Sigmoid colon (tissue), 7 donors: ENCODE measurements around the gene DNAJC17. TPM values are rescaled to one million over a fixed set of nuclear protein-coding genes. Genes with fewer than 3 reads are reported as not detected.

ENCODE experiments used
- DNase-seq: peaks from one replicate; pipeline ENCODE4 v3.0.0-alpha.2; 2019
- H3K27ac ChIP-seq, 4 donors: fragments of 200-600 bp; sonication (generic); one replicate each; pipeline ENCODE4 v1.5.1; 2016 to 2019; ENCODE audit warnings: mild to moderate bottlenecking in 1 of 4
- H3K27me3 ChIP-seq, 3 donors: fragments of 200-600 bp; sonication (generic); one replicate each; pipeline ENCODE4 v1.5.1; 2019; ENCODE audit warnings: mild to moderate bottlenecking in 1 of 3
- H3K36me3 ChIP-seq, 4 donors: fragments of 200-600 bp; sonication (generic); one replicate each; pipeline ENCODE4 v1.5.1; 2016 to 2019
- H3K4me1 ChIP-seq, 4 donors: fragments of 200-600 bp; sonication (generic); one replicate each; pipeline ENCODE4 v1.5.1; 2017 to 2019
- H3K4me3 ChIP-seq, 4 donors: fragments of 200-600 bp; sonication (generic); one replicate each; pipeline ENCODE4 v1.5.1; 2017 to 2019; ENCODE audit warnings: mild to moderate bottlenecking in 2 of 4, moderate library complexity in 1 of 4
- H3K9me3 ChIP-seq, 4 donors: fragments of 200-600 bp in 3 of 4; sonication (generic) in 3 of 4; one replicate each; pipeline versions ENCODE4 v1.5.1 to v1.6.1; 2013 to 2019
- EP300 ChIP-seq, 4 donors: sonication (generic); formaldehyde crosslinking; IDR thresholded peaks; one replicate each; pipeline ENCODE4 v1.6.1; 2017; ENCODE audit warnings: antibody characterized with exemption in 4 of 4
- POLR2A ChIP-seq, 2 donors: fragments of 450-650 bp; IDR thresholded peaks; one replicate each; pipeline ENCODE4 v1.6.1; 2016; ENCODE audit warnings: antibody characterized with exemption in 2 of 2, mild to moderate bottlenecking in 2 of 2, moderate library complexity in 2 of 2
- POLR2AphosphoS5 ChIP-seq, 4 donors: sonication (generic); formaldehyde crosslinking; IDR thresholded peaks; one replicate each; pipeline ENCODE4 v1.6.1; 2017; ENCODE audit warnings: antibody characterized with exemption in 4 of 4
- WGBS, 2 donors: extraction: QIAGEN DNeasy Blood & Tissue Kit; methylation state at CpG; one replicate each; pipeline ENCODE4 v1.1.7; 2013; 5-methylcytosine and 5-hydroxymethylcytosine counted together
- intact Hi-C: fragments of 100-400 bp; cut with DNase I; formaldehyde crosslinking; loops from one replicate; pipeline ENCODE4 v1.15.1; 2023
- polyA plus RNA-seq, 3 donors: library from polyadenylated mRNA; stranded (reverse); fragments of 200-250 nt; gene quantifications; one replicate each; pipeline ENCODE4 v1.2.3, GENCODE V29; 2013
- total RNA-seq, 4 donors: library from RNA; depleted of rRNA; stranded (reverse); fragments of >200 nt; gene quantifications; one replicate each; pipeline ENCODE4 v1.1.0, GENCODE V29; 2016
- TF ChIP-seq, protein P1 (sequence below), 4 experiments: fragments of 450-650 bp in 3 of 4; fragments of 200-600 bp in 1 of 4; IDR thresholded peaks; one replicate each; pipeline ENCODE4 v1.5.1; 2016 to 2019; ENCODE audit warnings: antibody characterized with exemption in 4 of 4, mild to moderate bottlenecking in 3 of 4, moderate library complexity in 2 of 4
- donor health status: healthy with polysubstance abuse.
- donor health status: Bipolar disorder and iron deficiency.
- donor health status: healthy.

Gene DNAJC17
- total and polyA plus RNA-seq, 7 donors: 9.1 to 56.4 (median 25.8) TPM

DNA sequence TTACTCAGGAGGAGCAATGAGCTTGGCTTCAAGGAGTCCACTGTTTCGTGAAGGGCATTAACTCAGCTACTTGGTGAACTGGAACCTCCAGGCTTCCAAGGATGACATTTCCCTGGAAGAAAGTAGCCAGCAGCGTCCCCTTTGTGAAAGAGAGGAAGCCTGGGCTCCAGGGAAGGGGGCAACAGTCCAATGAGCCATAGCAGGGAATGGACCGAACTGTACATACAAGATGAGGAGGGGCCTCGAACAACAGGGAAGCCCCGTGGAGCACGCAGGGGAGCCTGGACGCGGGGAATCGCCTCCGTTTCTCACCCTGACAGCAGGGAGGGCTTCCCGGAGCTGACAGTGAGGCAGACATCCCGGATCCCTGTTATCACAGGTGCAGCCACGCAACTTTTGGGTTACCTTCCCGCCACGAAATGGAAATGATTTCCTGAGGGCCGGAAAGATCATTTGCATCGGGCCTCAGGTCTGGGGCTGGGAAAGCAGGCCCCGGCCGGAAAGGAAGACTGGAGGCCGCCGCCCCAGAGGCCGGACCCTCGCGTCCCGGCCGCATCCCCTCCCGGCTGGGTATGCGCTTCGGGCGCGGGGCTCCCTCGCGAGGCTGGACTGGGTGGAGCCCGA lies 36.1 kb upstream of the DNAJC17 start:
- H3K27me3 ChIP-seq: peaks cover 22 to 58% (median 35%) of the 10 kb centered on the region in 3 donors
- TF ChIP-seq POLR2A (IDR thresholded peaks at IDR 0.05) (no peak), POLR2AphosphoS5 (IDR thresholded peaks at IDR 0.05) (no peak), EP300 (IDR thresholded peaks at IDR 0.05) (no peak)
- TF ChIP-seq, protein P1, sequence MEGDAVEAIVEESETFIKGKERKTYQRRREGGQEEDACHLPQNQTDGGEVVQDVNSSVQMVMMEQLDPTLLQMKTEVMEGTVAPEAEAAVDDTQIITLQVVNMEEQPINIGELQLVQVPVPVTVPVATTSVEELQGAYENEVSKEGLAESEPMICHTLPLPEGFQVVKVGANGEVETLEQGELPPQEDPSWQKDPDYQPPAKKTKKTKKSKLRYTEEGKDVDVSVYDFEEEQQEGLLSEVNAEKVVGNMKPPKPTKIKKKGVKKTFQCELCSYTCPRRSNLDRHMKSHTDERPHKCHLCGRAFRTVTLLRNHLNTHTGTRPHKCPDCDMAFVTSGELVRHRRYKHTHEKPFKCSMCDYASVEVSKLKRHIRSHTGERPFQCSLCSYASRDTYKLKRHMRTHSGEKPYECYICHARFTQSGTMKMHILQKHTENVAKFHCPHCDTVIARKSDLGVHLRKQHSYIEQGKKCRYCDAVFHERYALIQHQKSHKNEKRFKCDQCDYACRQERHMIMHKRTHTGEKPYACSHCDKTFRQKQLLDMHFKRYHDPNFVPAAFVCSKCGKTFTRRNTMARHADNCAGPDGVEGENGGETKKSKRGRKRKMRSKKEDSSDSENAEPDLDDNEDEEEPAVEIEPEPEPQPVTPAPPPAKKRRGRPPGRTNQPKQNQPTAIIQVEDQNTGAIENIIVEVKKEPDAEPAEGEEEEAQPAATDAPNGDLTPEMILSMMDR (IDR thresholded peaks at IDR 0.05): no peak
- peak overlapping the region in 1 of 4 donors; percentile 56 for H3K27ac ChIP-seq
- peaks cover 0 to 19% (median 18%) of the 10 kb centered on the region in 4 donors for H3K4me1 ChIP-seq
- no peaks in the 10 kb centered on the region for H3K9me3 ChIP-seq
- no peaks in the 10 kb centered on the region for H3K36me3 ChIP-seq
- 6 to 26% methylated on average over 34 of the region's 34 CpGs for WGBS, 2 donors
- intact Hi-C loops: no loop called here
- no peak for DNase-seq
- H3K4me3 ChIP-seq: peak overlapping the region in 3 of 4 donors; percentile 41 to 43 (median 43)

DNA sequence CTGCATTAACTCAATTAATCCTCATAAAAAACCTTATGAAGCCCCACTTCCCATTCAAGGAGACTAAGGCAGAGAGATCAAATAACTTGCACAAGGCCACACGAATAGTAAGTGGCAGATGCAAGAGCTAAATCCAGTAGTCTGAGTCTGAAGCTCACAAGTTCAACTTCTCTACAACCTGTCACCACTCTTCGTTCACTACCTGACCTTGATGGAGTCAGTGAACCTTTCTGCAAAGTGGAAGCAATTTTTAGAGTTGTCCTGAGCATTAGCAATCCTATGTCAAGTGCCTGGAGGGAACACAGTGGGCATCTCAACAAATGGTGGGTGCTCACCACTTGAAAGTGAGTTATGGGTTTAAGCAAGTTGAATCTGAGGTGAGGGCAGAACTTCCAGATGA lies 34.5 kb upstream of the DNAJC17 start:
- TF ChIP-seq POLR2A (IDR thresholded peaks at IDR 0.05) (no peak), POLR2AphosphoS5 (IDR thresholded peaks at IDR 0.05) (no peak), EP300 (IDR thresholded peaks at IDR 0.05) (no peak)
- TF ChIP-seq, protein P1 (IDR thresholded peaks at IDR 0.05): no peak
- H3K27ac ChIP-seq: no peak overlapping the region
- H3K9me3 ChIP-seq: no peaks in the 10 kb centered on the region
- peaks cover 0 to 19% (median 18%) of the 10 kb centered on the region in 4 donors for H3K4me1 ChIP-seq
- H3K27me3 ChIP-seq: peaks cover 22 to 50% (median 35%) of the 10 kb centered on the region in 3 donors
- 89 to 94% methylated on average over 2 of the region's 2 CpGs for WGBS, 2 donors
- intact Hi-C loops: no loop called here
- H3K4me3 ChIP-seq: no peak overlapping the region
- no peak for DNase-seq
- H3K36me3 ChIP-seq: no peaks in the 10 kb centered on the region

DNA sequence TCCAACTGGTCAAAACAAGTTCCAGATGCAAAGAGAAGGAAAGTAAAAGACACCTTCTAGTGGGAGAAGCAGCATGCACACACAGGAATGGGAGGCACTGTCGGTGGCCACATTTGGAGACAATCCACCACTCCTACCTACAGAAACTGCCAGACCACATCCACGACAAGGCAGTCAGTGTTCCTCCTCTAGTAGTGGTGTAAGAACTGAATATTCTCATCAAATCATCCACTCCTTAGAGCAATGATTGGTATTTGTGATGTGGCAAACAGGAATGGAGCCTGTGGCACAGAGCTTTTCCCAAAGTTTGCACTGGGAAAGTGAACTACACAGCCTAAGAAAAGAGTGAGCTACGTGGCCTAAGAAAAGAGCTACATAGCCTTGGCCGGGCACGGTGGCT lies 31.5 kb upstream of the DNAJC17 start:
- Histone ChIP-seq H3K4me1 (peaks cover 0 to 7% (median 5%) of the 10 kb centered on the region in 4 donors), H3K36me3 (no peaks in the 10 kb centered on the region), H3K4me3 (no peak overlapping the region), H3K9me3 (no peaks in the 10 kb centered on the region), H3K27me3 (peaks cover 6 to 20% (median 12%) of the 10 kb centered on the region in 3 donors), H3K27ac (no peak overlapping the region)
- 89 to 90% methylated on average over 5 of the region's 5 CpGs for WGBS, 2 donors
- TF ChIP-seq EP300 (IDR thresholded peaks at IDR 0.05) (no peak), POLR2AphosphoS5 (IDR thresholded peaks at IDR 0.05) (no peak), POLR2A (IDR thresholded peaks at IDR 0.05) (no peak)
- TF ChIP-seq, protein P1 (IDR thresholded peaks at IDR 0.05): no peak
- intact Hi-C loops: no loop called here
- no peak for DNase-seq

DNA sequence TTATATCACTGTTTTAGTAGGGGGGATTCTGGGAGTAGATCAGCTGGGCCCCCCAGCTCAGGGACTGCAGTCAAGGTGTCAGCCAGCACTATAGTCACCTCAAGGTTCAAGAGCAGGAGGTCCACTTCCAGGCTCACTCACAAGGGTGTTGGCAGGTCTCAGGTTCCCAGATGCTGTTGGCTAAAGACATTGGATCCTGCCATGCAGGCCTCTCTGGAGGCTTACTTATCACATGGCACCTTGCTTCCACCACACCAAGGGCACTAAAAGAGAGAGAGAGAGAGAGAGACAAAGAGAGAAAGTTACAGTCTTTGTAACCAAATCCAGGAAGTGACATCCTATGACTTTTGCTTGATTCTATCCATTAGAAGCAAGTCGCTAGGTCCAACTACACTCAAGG lies 28.7 kb upstream of the DNAJC17 start:
- Histone ChIP-seq H3K4me3 (no peak overlapping the region), H3K9me3 (no peaks in the 10 kb centered on the region), H3K4me1 (no peaks in the 10 kb centered on the region), H3K27me3 (no peaks in the 10 kb centered on the region), H3K36me3 (no peaks in the 10 kb centered on the region), H3K27ac (no peak overlapping the region)
- intact Hi-C loops: no loop called here
- 94 to 96% methylated on average over 1 of the region's 1 CpG for WGBS, 2 donors
- no peak for TF ChIP-seq POLR2A (IDR thresholded peaks at IDR 0.05)
- no peak for TF ChIP-seq POLR2AphosphoS5 (IDR thresholded peaks at IDR 0.05)
- no peak for TF ChIP-seq EP300 (IDR thresholded peaks at IDR 0.05)
- TF ChIP-seq, protein P1 (IDR thresholded peaks at IDR 0.05): no peak
- DNase-seq: no peak

DNA sequence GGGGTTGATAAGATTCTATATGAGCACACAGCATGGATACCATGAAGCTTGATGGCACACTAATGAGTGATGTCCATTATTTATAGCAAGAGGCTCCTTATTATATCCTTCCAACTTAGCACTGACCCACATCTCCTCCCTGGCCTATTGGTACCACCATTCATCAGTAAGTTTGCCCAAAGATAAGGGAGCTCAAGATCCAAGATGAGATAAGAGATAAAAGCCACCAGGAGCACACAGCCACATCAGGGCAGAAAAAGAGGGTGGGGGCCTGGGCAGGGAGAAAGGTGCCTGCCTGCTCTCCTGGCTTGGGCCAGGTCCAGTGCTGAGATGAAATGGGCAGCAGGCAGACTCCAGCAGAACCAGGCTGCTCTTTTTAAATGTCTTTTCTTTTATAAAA lies 25.6 kb upstream of the DNAJC17 start:
- Histone ChIP-seq H3K27me3 (no peaks in the 10 kb centered on the region), H3K4me1 (no peaks in the 10 kb centered on the region), H3K27ac (no peak overlapping the region), H3K9me3 (no peaks in the 10 kb centered on the region), H3K36me3 (no peaks in the 10 kb centered on the region), H3K4me3 (no peak overlapping the region)
- no peak for DNase-seq
- intact Hi-C loops: no loop called here
- TF ChIP-seq POLR2AphosphoS5 (IDR thresholded peaks at IDR 0.05) (no peak), EP300 (IDR thresholded peaks at IDR 0.05) (no peak), POLR2A (IDR thresholded peaks at IDR 0.05) (no peak)
- TF ChIP-seq, protein P1 (IDR thresholded peaks at IDR 0.05): no peak
